HepG2 (cell line): ENCODE data around the gene NUP133. TPM values are rescaled to one million over a fixed set of nuclear protein-coding genes. Genes with fewer than 3 reads are reported as not detected.
A peak's percentile ranks its signal among the peaks of the same experiment; 100 is the strongest.

Source experiments
- ARID5B ChIP-seq: IDR thresholded peaks from 2 replicates; pipeline ENCODE4 v1.4.0; 2020; ENCODE audit warnings: mild to moderate bottlenecking, missing genetic modification reagents
- DMAP1 ChIP-seq: IDR thresholded peaks from 2 replicates; pipeline ENCODE4 v1.6.1; 2016
- FLYWCH1 ChIP-seq: sonication (generic); formaldehyde crosslinking; IDR thresholded peaks from 2 replicates; pipeline ENCODE4 v1.8.1; 2023; ENCODE audit warnings: mild to moderate bottlenecking, missing genetic modification reagents
- HNF4A ChIP-seq: sonication (generic); formaldehyde crosslinking; IDR thresholded peaks from 2 replicates; pipeline ENCODE4 v1.4.0; 2020; ENCODE audit warnings: missing genetic modification reagents
- IKZF1 ChIP-seq: fragments of 450-650 bp; IDR thresholded peaks from 2 replicates; pipeline ENCODE4 v1.7.1; 2016
- MAZ ChIP-seq, 2 experiments: sonication (generic) in 1 of 2; formaldehyde crosslinking in 1 of 2; IDR thresholded peaks; 2 replicates each; pipeline versions ENCODE4 v1.5.0 to v1.6.1; 2012 to 2020; ENCODE audit warnings: low read depth in 2 of 2, mild to moderate bottlenecking in 2 of 2, borderline replicate concordance in 1 of 2, improper control_type of control experiment in 1 of 2, low read length in 1 of 2, missing genetic modification reagents in 1 of 2, moderate library complexity in 1 of 2
- MYNN ChIP-seq: sonication (generic); formaldehyde crosslinking; IDR thresholded peaks from 2 replicates; pipeline ENCODE4 v1.4.0; 2020; ENCODE audit warnings: mild to moderate bottlenecking, low read depth, missing genetic modification reagents
- PHF20 ChIP-seq: sonication (generic); formaldehyde crosslinking; IDR thresholded peaks from 2 replicates; pipeline ENCODE4 v1.5.0; 2020; ENCODE audit warnings: mild to moderate bottlenecking, missing genetic modification reagents
- PREB ChIP-seq: sonication (generic); formaldehyde crosslinking; IDR thresholded peaks from 2 replicates; pipeline ENCODE4 v1.4.0; 2020; ENCODE audit warnings: missing genetic modification reagents
- SAFB2 ChIP-seq: sonication (generic); formaldehyde crosslinking; IDR thresholded peaks from 2 replicates; pipeline ENCODE4 v1.5.1; 2020; ENCODE audit warnings: missing genetic modification reagents, low read depth, mild to moderate bottlenecking, borderline replicate concordance
- SCMH1 ChIP-seq: sonication (generic); formaldehyde crosslinking; IDR thresholded peaks from 2 replicates; pipeline ENCODE4 v1.9.0; 2021; ENCODE audit warnings: missing genetic modification reagents, mild to moderate bottlenecking, borderline replicate concordance
- SIX1 ChIP-seq: sonication (generic); formaldehyde crosslinking; IDR thresholded peaks from 2 replicates; pipeline ENCODE4 v1.4.0; 2020; ENCODE audit warnings: missing genetic modification reagents, borderline replicate concordance
- SNAPC2 ChIP-seq: sonication (generic); formaldehyde crosslinking; IDR thresholded peaks from 2 replicates; pipeline ENCODE4 v1.8.1; 2022; ENCODE audit warnings: mild to moderate bottlenecking, missing genetic modification reagents
- ZNF207 ChIP-seq: fragments of 450-650 bp; IDR thresholded peaks from 2 replicates; pipeline ENCODE4 v1.6.1; 2016; ENCODE audit warnings: antibody characterized with exemption, borderline replicate concordance
- ZNF260 ChIP-seq: sonication (generic); formaldehyde crosslinking; IDR thresholded peaks from 2 replicates; pipeline ENCODE4 v1.4.0; 2020; ENCODE audit warnings: missing genetic modification reagents, low read depth, mild to moderate bottlenecking, borderline replicate concordance
- ZNF30 ChIP-seq: sonication (generic); formaldehyde crosslinking; IDR thresholded peaks from 2 replicates; pipeline ENCODE4 v1.5.0; 2020; ENCODE audit warnings: mild to moderate bottlenecking, missing genetic modification reagents
- ZNF333 ChIP-seq: sonication (generic); formaldehyde crosslinking; IDR thresholded peaks from 2 replicates; pipeline ENCODE4 v1.4.0; 2020; ENCODE audit warnings: mild to moderate bottlenecking, missing genetic modification reagents, borderline replicate concordance
- ZNF451 ChIP-seq: sonication (generic); formaldehyde crosslinking; IDR thresholded peaks from 2 replicates; pipeline ENCODE4 v1.5.0; 2020; ENCODE audit warnings: mild to moderate bottlenecking, missing genetic modification reagents
- ZNF605 ChIP-seq: sonication (generic); formaldehyde crosslinking; IDR thresholded peaks from 2 replicates; pipeline ENCODE4 v1.8.0; 2022; ENCODE audit warnings: mild to moderate bottlenecking, missing genetic modification reagents
- ZNF749 ChIP-seq: sonication (generic); formaldehyde crosslinking; IDR thresholded peaks from 2 replicates; pipeline ENCODE4 v1.8.0; 2022; ENCODE audit warnings: mild to moderate bottlenecking, missing genetic modification reagents, moderate library complexity, borderline replicate concordance
- ZNF768 ChIP-seq: sonication (generic); formaldehyde crosslinking; IDR thresholded peaks from 2 replicates; pipeline ENCODE4 v1.4.0; 2020; ENCODE audit warnings: missing genetic modification reagents
- ZNF883 ChIP-seq: sonication (generic); formaldehyde crosslinking; IDR thresholded peaks from 2 replicates; pipeline ENCODE4 v1.5.1; 2020; ENCODE audit warnings: mild to moderate bottlenecking, missing genetic modification reagents; ENCODE audit errors: not compliant biosample characterization
- polyA plus RNA-seq, 8 experiments: library from polyadenylated mRNA; depleted of rRNA in 3 of 8; stranded (reverse) in 7 of 8; unstranded in 1 of 8; fragments of >200 nt; fragmentation: Illumina TruSeq in 4 of 8; extraction: Trizol in 4 of 8; gene quantifications; 2 replicates each; pipeline versions ENCODE4 v1.2.1 to v1.2.3, GENCODE V29; 2011 to 2016; ENCODE audit warnings: low read depth in 4 of 8, missing spikeins in 1 of 8, mixed read lengths in 1 of 8; ENCODE audit not compliant: insufficient read depth in 1 of 8
- total RNA-seq, 5 experiments: library from RNA; depleted of rRNA; stranded (reverse); fragments of >200 nt; fragmentation: Illumina TruSeq; extraction: Trizol; gene quantifications; 2 replicates each; pipeline ENCODE4 v1.2.3, GENCODE V29; 2016; ENCODE audit warnings: low read depth in 1 of 5
- TF ChIP-seq, protein P1 (sequence below): sonication (generic); IDR thresholded peaks from 2 replicates; pipeline ENCODE4 v1.6.1; 2016; ENCODE audit warnings: low read depth, borderline replicate concordance
- TF ChIP-seq, protein P2 (sequence below): sonication (generic); formaldehyde crosslinking; IDR thresholded peaks from 2 replicates; pipeline ENCODE4 v1.4.0; 2020; ENCODE audit warnings: mild to moderate bottlenecking, missing genetic modification reagents

NUP133 gene
- total and polyA plus RNA-seq, 2 of the 13 experiments (the other 11 are each of a cell fraction or from before 2014, with no cell fraction given), result 17.7 to 45.6 TPM

GRCh38 chr1:229509576-229509975 lies 1.4 kb upstream of the NUP133 start (continued):
- no peak for TF ChIP-seq PREB (CRISPR knock-in tag)
- TF ChIP-seq, protein P1, sequence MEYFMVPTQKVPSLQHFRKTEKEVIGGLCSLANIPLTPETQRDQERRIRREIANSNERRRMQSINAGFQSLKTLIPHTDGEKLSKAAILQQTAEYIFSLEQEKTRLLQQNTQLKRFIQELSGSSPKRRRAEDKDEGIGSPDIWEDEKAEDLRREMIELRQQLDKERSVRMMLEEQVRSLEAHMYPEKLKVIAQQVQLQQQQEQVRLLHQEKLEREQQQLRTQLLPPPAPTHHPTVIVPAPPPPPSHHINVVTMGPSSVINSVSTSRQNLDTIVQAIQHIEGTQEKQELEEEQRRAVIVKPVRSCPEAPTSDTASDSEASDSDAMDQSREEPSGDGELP, result peak; percentile 81; the same call in 1 of the 2 replicates
- no peak for TF ChIP-seq FLYWCH1 (CRISPR knock-in tag)
- TF ChIP-seq IKZF1, result no peak
- no peak for TF ChIP-seq ZNF207
- TF ChIP-seq ZNF451 (CRISPR knock-in tag), result no peak
- TF ChIP-seq ZNF883 (CRISPR knock-in tag), result no peak
- TF ChIP-seq PHF20 (CRISPR knock-in tag), result no peak
- TF ChIP-seq ZNF30 (CRISPR knock-in tag), result no peak
- TF ChIP-seq ZNF333 (CRISPR knock-in tag), result no peak
- TF ChIP-seq ZNF768 (CRISPR knock-in tag), result no peak
- no peak for TF ChIP-seq SNAPC2 (CRISPR knock-in tag)
- no peak; the same call in 1 of the 2 replicates for TF ChIP-seq SIX1 (CRISPR knock-in tag)
- peak; percentile 86 for TF ChIP-seq ARID5B (CRISPR knock-in tag)
- TF ChIP-seq, protein P2, sequence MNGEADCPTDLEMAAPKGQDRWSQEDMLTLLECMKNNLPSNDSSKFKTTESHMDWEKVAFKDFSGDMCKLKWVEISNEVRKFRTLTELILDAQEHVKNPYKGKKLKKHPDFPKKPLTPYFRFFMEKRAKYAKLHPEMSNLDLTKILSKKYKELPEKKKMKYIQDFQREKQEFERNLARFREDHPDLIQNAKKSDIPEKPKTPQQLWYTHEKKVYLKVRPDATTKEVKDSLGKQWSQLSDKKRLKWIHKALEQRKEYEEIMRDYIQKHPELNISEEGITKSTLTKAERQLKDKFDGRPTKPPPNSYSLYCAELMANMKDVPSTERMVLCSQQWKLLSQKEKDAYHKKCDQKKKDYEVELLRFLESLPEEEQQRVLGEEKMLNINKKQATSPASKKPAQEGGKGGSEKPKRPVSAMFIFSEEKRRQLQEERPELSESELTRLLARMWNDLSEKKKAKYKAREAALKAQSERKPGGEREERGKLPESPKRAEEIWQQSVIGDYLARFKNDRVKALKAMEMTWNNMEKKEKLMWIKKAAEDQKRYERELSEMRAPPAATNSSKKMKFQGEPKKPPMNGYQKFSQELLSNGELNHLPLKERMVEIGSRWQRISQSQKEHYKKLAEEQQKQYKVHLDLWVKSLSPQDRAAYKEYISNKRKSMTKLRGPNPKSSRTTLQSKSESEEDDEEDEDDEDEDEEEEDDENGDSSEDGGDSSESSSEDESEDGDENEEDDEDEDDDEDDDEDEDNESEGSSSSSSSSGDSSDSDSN (CRISPR knock-in tag), result no peak
- no peak for TF ChIP-seq MYNN
- no peak for TF ChIP-seq SAFB2
- no peak for TF ChIP-seq ZNF260 (CRISPR knock-in tag)
- no peak for TF ChIP-seq HNF4A
- TF ChIP-seq ZNF749 (CRISPR knock-in tag), result no peak
- TF ChIP-seq ZNF605 (CRISPR knock-in tag), result no peak
- no peak for TF ChIP-seq SCMH1 (CRISPR knock-in tag)
- TF ChIP-seq MAZ (IDR thresholded peaks at IDR 0.05; ENCODE audit: borderline replicate concordance, low read depth, low read length), result no peak
- no peak for TF ChIP-seq MAZ (CRISPR knock-in tag; IDR thresholded peaks at IDR 0.05; ENCODE audit: low read depth)
- TF ChIP-seq DMAP1, result no peak
